Endodermal cell (in vitro differentiated cells): Measurements from ENCODE around the gene OR11L1. TPM values are rescaled to one million over a fixed set of nuclear protein-coding genes. Genes with fewer than 3 reads are reported as not detected.

Source experiments
- DNase-seq: peaks from one replicate; pipeline ENCODE4 v3.0.0-alpha.2; 2017
- H3K27ac ChIP-seq: 2 replicates; pipeline ENCODE4 v1.5.1; 2013; ENCODE audit warnings: mild to moderate bottlenecking, low read depth, low read length, moderate library complexity
- H3K27me3 ChIP-seq: 2 replicates; pipeline ENCODE4 v1.6.1; 2013; ENCODE audit warnings: mild to moderate bottlenecking, low read length, moderate library complexity; ENCODE audit not compliant: insufficient read depth, control insufficient read depth, poor library complexity, severe bottlenecking
- H3K36me3 ChIP-seq: 2 replicates; pipeline ENCODE4 v1.7.0; 2013; ENCODE audit warnings: mild to moderate bottlenecking, low read length, moderate library complexity; ENCODE audit not compliant: control insufficient read depth, insufficient read depth
- H3K4me1 ChIP-seq: one replicate; pipeline ENCODE4 v1.7.0; 2013; ENCODE audit warnings: low read length; ENCODE audit not compliant: control insufficient read depth, insufficient read depth
- H3K4me3 ChIP-seq: 2 replicates; pipeline ENCODE4 v1.5.1; 2013; ENCODE audit warnings: mild to moderate bottlenecking, low read length, moderate library complexity
- H3K9ac ChIP-seq: 2 replicates; pipeline ENCODE4 v1.6.1; 2013; ENCODE audit warnings: mild to moderate bottlenecking, low read length, moderate library complexity; ENCODE audit not compliant: poor library complexity, severe bottlenecking; ENCODE audit errors: extremely low read depth
- H3K9me3 ChIP-seq: 2 replicates; pipeline ENCODE4 v1.6.1; 2013; ENCODE audit warnings: mild to moderate bottlenecking, low read length, moderate library complexity; ENCODE audit not compliant: control insufficient read depth
- H3K27ac Mint-ChIP-seq: 2 replicates; pipeline ENCODE4 v1.8.0; 2020; ENCODE audit warnings: mixed read lengths
- H3K27me3 Mint-ChIP-seq: 2 replicates; pipeline ENCODE4 v1.8.0; 2021; ENCODE audit warnings: mild to moderate bottlenecking, mixed read lengths; ENCODE audit not compliant: insufficient read depth
- H3K36me3 Mint-ChIP-seq: 2 replicates; pipeline ENCODE4 v1.8.0; 2020; ENCODE audit warnings: low read depth, mixed read lengths
- H3K4me1 Mint-ChIP-seq: 2 replicates; pipeline ENCODE4 v1.8.0; 2020; ENCODE audit warnings: mixed read lengths
- H3K4me3 Mint-ChIP-seq: 2 replicates; pipeline ENCODE4 v1.8.0; 2020; ENCODE audit warnings: mild to moderate bottlenecking, moderate library complexity, mixed read lengths
- H3K9me3 Mint-ChIP-seq: 2 replicates; pipeline ENCODE4 v1.8.0; 2020; ENCODE audit warnings: mild to moderate bottlenecking, mixed read lengths
- WGBS, 2 experiments: methylation state at CpG; one replicate each; pipeline versions ENCODE4 v1.1.5 to v1.1.7; 2013; ENCODE audit warnings: missing lambda C conversion rate in 2 of 2, mixed read lengths in 1 of 2; ENCODE audit not compliant: insufficient coverage in 1 of 2, insufficient read length in 1 of 2; 5-methylcytosine and 5-hydroxymethylcytosine counted together
- total RNA-seq, 2 donors: library from RNA; stranded (reverse); fragmentation: NEBNext Ultra II Directional in 1 of 2; extraction: Animal tissue kit (Norgen Biotek cat#: 25700) in 1 of 2; gene quantifications; 2 replicates in 1 of 2; 3 replicates in 1 of 2; pipeline ENCODE4 v1.2.1, GENCODE V29; 2021
- TF ChIP-seq, protein P1 (sequence below): fragments of 200-600 bp; sonication (generic); conservative IDR thresholded peaks from 2 replicates; pipeline ENCODE4 v1.5.0; 2021; ENCODE audit warnings: antibody characterized with exemption, mild to moderate bottlenecking

OR11L1 gene
- total RNA-seq, 2 donors from 2014 or later = not detected

DNA sequence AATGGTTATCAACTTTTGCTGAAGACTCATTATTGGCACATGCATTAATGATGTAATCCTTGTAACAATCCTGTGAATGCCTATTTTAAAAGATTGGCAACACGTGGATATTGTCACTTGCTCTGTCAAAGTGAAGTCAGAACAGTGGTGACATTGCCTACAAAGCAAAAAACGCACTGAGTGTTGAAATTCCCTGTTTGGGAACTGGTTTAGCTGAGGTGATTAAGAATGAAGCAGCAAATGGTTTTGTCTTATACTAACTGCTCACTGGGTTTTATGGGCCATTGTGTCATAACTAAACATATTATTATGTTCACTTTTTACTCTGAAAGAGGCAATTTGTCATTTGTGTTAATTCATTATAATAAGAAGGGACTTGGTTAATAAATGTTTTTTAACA is 29.1 kb downstream of the OR11L1 start:
- Histone ChIP-seq H3K27ac (no peak overlapping the region), H3K36me3 (no peaks in the 10 kb centered on the region), H3K9ac (no peak overlapping the region), H3K27me3 (no peaks in the 10 kb centered on the region), H3K4me3 (no peak overlapping the region), H3K4me1 (no peaks in the 10 kb centered on the region), H3K9me3 (peaks cover 37% of the 10 kb centered on the region)
- TF ChIP-seq, protein P1, sequence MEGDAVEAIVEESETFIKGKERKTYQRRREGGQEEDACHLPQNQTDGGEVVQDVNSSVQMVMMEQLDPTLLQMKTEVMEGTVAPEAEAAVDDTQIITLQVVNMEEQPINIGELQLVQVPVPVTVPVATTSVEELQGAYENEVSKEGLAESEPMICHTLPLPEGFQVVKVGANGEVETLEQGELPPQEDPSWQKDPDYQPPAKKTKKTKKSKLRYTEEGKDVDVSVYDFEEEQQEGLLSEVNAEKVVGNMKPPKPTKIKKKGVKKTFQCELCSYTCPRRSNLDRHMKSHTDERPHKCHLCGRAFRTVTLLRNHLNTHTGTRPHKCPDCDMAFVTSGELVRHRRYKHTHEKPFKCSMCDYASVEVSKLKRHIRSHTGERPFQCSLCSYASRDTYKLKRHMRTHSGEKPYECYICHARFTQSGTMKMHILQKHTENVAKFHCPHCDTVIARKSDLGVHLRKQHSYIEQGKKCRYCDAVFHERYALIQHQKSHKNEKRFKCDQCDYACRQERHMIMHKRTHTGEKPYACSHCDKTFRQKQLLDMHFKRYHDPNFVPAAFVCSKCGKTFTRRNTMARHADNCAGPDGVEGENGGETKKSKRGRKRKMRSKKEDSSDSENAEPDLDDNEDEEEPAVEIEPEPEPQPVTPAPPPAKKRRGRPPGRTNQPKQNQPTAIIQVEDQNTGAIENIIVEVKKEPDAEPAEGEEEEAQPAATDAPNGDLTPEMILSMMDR = no peak
- H3K4me1 Mint-ChIP-seq = no peaks in the 10 kb centered on the region
- H3K27ac Mint-ChIP-seq = no peak overlapping the region
- 39 to 42% methylated on average over 2 of the region's 2 CpGs for WGBS, 2 experiments
- no peak for DNase-seq
- no peaks in the 10 kb centered on the region for H3K27me3 Mint-ChIP-seq
- peaks cover 30% of the 10 kb centered on the region for H3K9me3 Mint-ChIP-seq
- no peak overlapping the region for H3K4me3 Mint-ChIP-seq
- H3K36me3 Mint-ChIP-seq = no peaks in the 10 kb centered on the region

DNA sequence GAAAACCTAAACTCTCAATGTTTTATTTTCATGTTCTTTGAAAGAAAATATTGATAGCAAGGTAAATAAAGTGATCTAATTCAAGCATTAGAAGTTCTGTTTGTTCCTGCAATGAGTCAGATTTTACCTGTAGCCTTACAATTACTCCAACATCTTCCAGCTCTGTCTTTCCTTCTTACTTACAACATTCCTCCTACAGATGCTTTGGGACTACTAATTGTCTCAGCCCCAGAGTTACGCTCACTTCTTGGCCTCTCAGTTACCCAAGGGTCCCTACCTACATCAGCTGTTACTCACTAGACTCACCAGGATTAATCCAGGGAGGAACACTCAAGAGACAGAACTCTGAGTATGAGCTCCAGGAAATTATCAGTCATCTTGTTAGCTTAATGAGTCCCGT is 44.2 kb downstream of the OR11L1 start:
- Histone ChIP-seq H3K36me3 (no peaks in the 10 kb centered on the region), H3K4me3 (no peak overlapping the region), H3K9ac (no peak overlapping the region), H3K27ac (no peak overlapping the region), H3K27me3 (no peaks in the 10 kb centered on the region), H3K4me1 (no peaks in the 10 kb centered on the region), H3K9me3 (peaks cover 66% of the 10 kb centered on the region)
- peaks cover 47% of the 10 kb centered on the region for H3K9me3 Mint-ChIP-seq
- WGBS, 2 experiments = 25 to 27% methylated on average over 2 of the region's 2 CpGs
- TF ChIP-seq, protein P1 = no peak
- no peaks in the 10 kb centered on the region for H3K27me3 Mint-ChIP-seq
- H3K4me3 Mint-ChIP-seq = no peak overlapping the region
- DNase-seq = no peak
- no peaks in the 10 kb centered on the region for H3K4me1 Mint-ChIP-seq
- H3K36me3 Mint-ChIP-seq = no peaks in the 10 kb centered on the region
- no peak overlapping the region for H3K27ac Mint-ChIP-seq

Other genes starting within 250 kb of the OR11L1 start
- not detected for gene OR2G3, start 236.3 kb downstream of the OR11L1 start, total RNA-seq
- not detected for gene OR13G1, start 162.2 kb downstream of the OR11L1 start, total RNA-seq
- not detected for gene OR6F1, start 125.2 kb downstream of the OR11L1 start, total RNA-seq
- gene OR14K1, start 103.3 kb downstream of the OR11L1 start, total RNA-seq = under 1 TPM in 1 of 2 donors, not detected in 1; 0.29 TPM
- not detected for gene OR14A2, start 93.8 kb downstream of the OR11L1 start, total RNA-seq
- gene OR1C1, start 81.3 kb downstream of the OR11L1 start, total RNA-seq = not detected
- not detected for gene OR14A16, start 17.8 kb downstream of the OR11L1 start, total RNA-seq
- 1 to 10 TPM; 1.7 to 1.8 TPM for gene TRIM58, start 15.3 kb upstream of the OR11L1 start, total RNA-seq
- gene OR2W3, start 53.7 kb upstream of the OR11L1 start, total RNA-seq = 1 to 10 TPM in 1 of 2 donors, under 1 TPM in 1; 0.29 to 1.6 TPM
- gene OR2T8, start 78.4 kb upstream of the OR11L1 start, total RNA-seq = not detected
- not detected for gene OR2AJ1, start 83.0 kb upstream of the OR11L1 start, total RNA-seq
- not detected for gene OR2L8, start 107.0 kb upstream of the OR11L1 start, total RNA-seq
- gene OR2AK2, start 123.3 kb upstream of the OR11L1 start, total RNA-seq = not detected
- gene OR2L5, start 171.8 kb upstream of the OR11L1 start, total RNA-seq = not detected
- gene OR2L2, start 188.2 kb upstream of the OR11L1 start, total RNA-seq = under 1 TPM; 0.07 to 0.13 TPM
- not detected for gene OR2L3, start 204.9 kb upstream of the OR11L1 start, total RNA-seq